ENCODE results near the gene CACNB1. TPM values are rescaled to one million over a fixed set of nuclear protein-coding genes. Genes with fewer than 3 reads are reported as not detected.
"Not testable (repeated sequence)": the region's sequence is repeated elsewhere in the genome, so short reads cannot be mapped to it uniquely, and the experiment has no call there.

CACNB1 gene
- total RNA-seq, 2 donors from 2014 or later: 3.4 to 17.8 TPM

DNA sequence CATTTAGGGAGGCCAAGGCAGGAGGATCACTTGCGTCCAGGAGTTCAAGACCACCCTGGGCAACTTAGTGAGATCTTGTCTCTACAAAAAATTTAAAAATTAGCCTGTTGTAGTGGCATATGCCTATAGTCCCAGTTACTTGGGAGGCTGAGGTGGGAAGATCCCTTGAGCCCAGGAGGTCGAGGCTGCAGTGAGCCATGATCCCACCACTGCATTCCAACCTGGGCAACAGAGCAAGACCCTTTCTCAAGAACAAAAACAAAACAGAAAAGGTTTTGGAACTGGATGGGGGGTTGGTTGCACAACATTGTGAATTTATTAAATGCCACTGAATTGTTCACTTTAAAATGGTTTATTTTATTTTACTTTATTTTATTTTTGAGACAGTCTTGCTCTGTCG is 67.3 kb downstream of the CACNB1 start:
- 90% methylated on average over 3 of the region's 3 CpGs for WGBS
- no peak for TF ChIP-seq POLR2AphosphoS5 (IDR thresholded peaks at IDR 0.05)
- DNase-seq (ENCODE audit: low spot score): no peak
- H3K36me3 ChIP-seq: no peaks in the 10 kb centered on the region
- intact Hi-C loops (cut with DNase I): no loop called here
- no peak overlapping the region for H3K27ac ChIP-seq
- H3K27me3 ChIP-seq (replicated peaks; ENCODE audit: insufficient read depth): no peaks in the 10 kb centered on the region
- no peaks in the 10 kb centered on the region for H3K4me1 ChIP-seq (replicated peaks)
- no peak overlapping the region for H3K4me3 ChIP-seq
- no peaks in the 10 kb centered on the region for H3K9me3 ChIP-seq

DNA sequence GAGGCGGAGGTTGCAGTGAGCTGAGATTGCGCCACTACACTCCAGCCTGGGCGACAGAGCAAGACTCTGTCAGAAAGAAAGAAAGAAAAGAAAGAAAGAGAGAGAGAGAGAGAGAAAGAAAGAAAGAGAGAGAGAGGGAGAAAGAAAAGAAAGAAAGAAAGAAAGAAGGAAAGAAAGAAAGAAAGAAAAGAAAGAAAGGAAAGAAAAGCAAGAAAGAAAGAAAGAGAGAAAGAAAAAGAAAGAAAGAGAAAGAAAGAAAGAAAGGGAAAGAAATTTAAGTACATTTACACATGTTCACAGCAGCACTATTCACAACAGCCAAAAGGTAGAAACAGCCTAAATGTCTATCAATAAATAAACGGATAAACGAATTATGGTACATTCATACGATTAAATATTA is 67.9 kb downstream of the CACNB1 start:
- WGBS: 69% methylated on average over 6 of the region's 6 CpGs
- H3K4me1 ChIP-seq (replicated peaks); H3K27me3 ChIP-seq (replicated peaks; ENCODE audit: insufficient read depth); intact Hi-C loops (cut with DNase I); H3K36me3 ChIP-seq; H3K27ac ChIP-seq; H3K9me3 ChIP-seq; DNase-seq (ENCODE audit: low spot score); H3K4me3 ChIP-seq: not testable (repeated sequence)

DNA sequence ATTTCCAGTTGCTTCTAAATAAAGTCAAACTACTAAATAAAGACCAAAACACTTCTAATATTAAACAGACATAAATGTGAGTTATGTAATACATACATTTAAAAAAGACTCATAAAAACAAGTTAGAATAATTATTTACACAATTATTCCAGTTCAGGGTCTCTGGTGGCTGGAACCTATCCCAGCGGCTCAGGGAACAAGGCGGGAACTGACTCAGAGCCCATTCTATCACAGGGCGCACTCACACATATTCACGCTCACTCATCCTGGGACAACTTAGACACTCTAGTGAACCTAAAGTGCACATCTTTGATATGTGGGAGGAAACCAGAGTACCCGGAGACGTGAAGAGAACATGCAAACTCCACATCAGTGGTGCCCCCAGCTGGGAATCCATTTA is 71.0 kb downstream of the CACNB1 start:
- no peaks in the 10 kb centered on the region for H3K27me3 ChIP-seq (replicated peaks; ENCODE audit: insufficient read depth)
- DNase-seq (ENCODE audit: low spot score): no peak
- 64% methylated on average over 6 of the region's 6 CpGs for WGBS
- no peak for TF ChIP-seq CTCF (IDR thresholded peaks at IDR 0.05)
- no peak for TF ChIP-seq POLR2AphosphoS5 (IDR thresholded peaks at IDR 0.05)
- TF ChIP-seq POLR2A (IDR thresholded peaks at IDR 0.05): no peak
- intact Hi-C loops (cut with DNase I): no loop called here
- no peaks in the 10 kb centered on the region for H3K4me1 ChIP-seq (replicated peaks)
- no peak overlapping the region for H3K27ac ChIP-seq
- no peaks in the 10 kb centered on the region for H3K9me3 ChIP-seq
- no peaks in the 10 kb centered on the region for H3K36me3 ChIP-seq
- no peak overlapping the region for H3K4me3 ChIP-seq

DNA sequence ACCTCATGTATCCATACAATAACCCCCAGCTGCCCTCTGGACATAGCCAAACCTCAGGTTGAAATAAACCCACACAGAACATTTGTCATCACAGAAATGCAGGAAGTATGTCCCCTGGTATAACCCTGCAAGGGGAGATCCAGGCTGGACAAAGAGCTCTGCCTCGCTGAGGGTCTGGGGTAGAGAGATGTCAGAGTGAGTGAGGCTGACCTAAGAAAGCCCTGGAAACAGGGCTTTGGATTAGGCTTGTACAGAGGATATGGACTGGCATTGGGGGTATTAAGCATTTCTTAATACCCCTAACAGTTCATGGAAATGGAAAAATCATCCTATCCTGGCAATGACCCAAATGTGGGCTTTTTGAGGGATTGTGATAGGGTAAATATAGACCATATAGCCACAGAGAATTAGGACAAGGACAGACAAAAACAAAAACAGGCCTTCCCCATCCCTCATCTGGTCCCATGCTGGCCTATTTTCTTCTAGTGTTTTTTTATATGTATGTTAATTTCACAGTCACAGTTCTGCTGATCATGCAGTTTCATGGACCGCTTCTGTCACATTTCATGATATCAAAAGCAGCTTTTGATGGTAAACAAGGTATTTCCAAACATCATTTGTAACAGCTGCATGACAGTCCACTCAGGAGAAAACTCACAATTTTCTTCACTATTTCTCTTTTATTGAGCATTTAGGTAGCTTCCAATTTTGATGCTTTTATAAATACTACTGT is 72.2 kb downstream of the CACNB1 start:
- 99% methylated on average over 2 of the region's 2 CpGs for WGBS
- Histone ChIP-seq H3K4me3 (no peak overlapping the region), H3K27me3 (replicated peaks; ENCODE audit: insufficient read depth) (no peaks in the 10 kb centered on the region), H3K27ac (no peak overlapping the region), H3K36me3 (no peaks in the 10 kb centered on the region), H3K4me1 (replicated peaks) (no peaks in the 10 kb centered on the region), H3K9me3 (no peaks in the 10 kb centered on the region)
- TF ChIP-seq CTCF (IDR thresholded peaks at IDR 0.05): no peak
- TF ChIP-seq POLR2A (IDR thresholded peaks at IDR 0.05): no peak
- no peak for TF ChIP-seq POLR2AphosphoS5 (IDR thresholded peaks at IDR 0.05)
- intact Hi-C loops (cut with DNase I): no loop called here
- no peak for DNase-seq (ENCODE audit: low spot score)

- WGBS: 65% methylated on average over 9 of the region's 9 CpGs
Observed at GRCh38 chr17:39123627-39124026, 73.8 kb downstream of the CACNB1 start.

More at GRCh38 chr17:39123627-39124026, 73.8 kb downstream of the CACNB1 start:
- DNase-seq (ENCODE audit: low spot score): peak; percentile 62
- peak in 1 of 4 experiments; percentile 19 for TF ChIP-seq CTCF (IDR thresholded peaks at IDR 0.05)
- peak; percentile 69 for TF ChIP-seq POLR2AphosphoS5 (IDR thresholded peaks at IDR 0.05)
- no peak for TF ChIP-seq POLR2A (IDR thresholded peaks at IDR 0.05)
- intact Hi-C loops (cut with DNase I): no loop called here
- no peaks in the 10 kb centered on the region for H3K36me3 ChIP-seq
- H3K9me3 ChIP-seq: no peaks in the 10 kb centered on the region
- H3K27me3 ChIP-seq (replicated peaks; ENCODE audit: insufficient read depth): no peaks in the 10 kb centered on the region
- no peaks in the 10 kb centered on the region for H3K4me1 ChIP-seq (replicated peaks)
- H3K27ac ChIP-seq: no peak overlapping the region
- no peak overlapping the region for H3K4me3 ChIP-seq

Other genes with a start within 250 kb of the CACNB1 start
- gene FBXO47, start 230.3 kb downstream of the CACNB1 start, total RNA-seq: 1 to 10 TPM in 1 of 2 donors, not detected in 1; 5.1 TPM
- gene PLXDC1, start 46.0 kb downstream of the CACNB1 start, total RNA-seq: 1 to 10 TPM; 3.9 to 5.4 TPM
- not detected for gene ARL5C, start 31.5 kb downstream of the CACNB1 start, total RNA-seq
- 1,000 to 10,000 TPM; 2,194 to 3,634 TPM for gene RPL19, start 2.6 kb upstream of the CACNB1 start, total RNA-seq
- 1 to 10 TPM; 3.9 to 4.8 TPM for gene STAC2, start 28.3 kb upstream of the CACNB1 start, total RNA-seq
- gene FBXL20, start 204.0 kb upstream of the CACNB1 start, total RNA-seq: 10 to 100 TPM; 22.4 to 43.6 TPM